AG10803 (cell line): Measurements from ENCODE around the gene TRPM3.
"Not testable (repeated sequence)": the region's sequence is repeated elsewhere in the genome, so short reads cannot be mapped to it uniquely, and the experiment has no call there.

Experiments
- DNase-seq: peaks from one replicate; pipeline ENCODE4 v3.0.0; 2010; ENCODE audit warnings: low read depth
- H3K4me3 ChIP-seq: 2 replicates; pipeline ENCODE4 v1.5.1; 2011; ENCODE audit warnings: mild to moderate bottlenecking, low read length, control low read depth
- CTCF ChIP-seq: conservative IDR thresholded peaks from 2 replicates; pipeline ENCODE4 v1.5.1; 2011; ENCODE audit warnings: mild to moderate bottlenecking, low read length, control low read depth, inconsistent platforms

Gene TRPM3

GRCh38 chr9:70656281-70656680 is 465.1 kb downstream of the TRPM3 start:
- no peak for DNase-seq
- H3K4me3 ChIP-seq: no peak overlapping the region
- TF ChIP-seq CTCF: no peak

DNA sequence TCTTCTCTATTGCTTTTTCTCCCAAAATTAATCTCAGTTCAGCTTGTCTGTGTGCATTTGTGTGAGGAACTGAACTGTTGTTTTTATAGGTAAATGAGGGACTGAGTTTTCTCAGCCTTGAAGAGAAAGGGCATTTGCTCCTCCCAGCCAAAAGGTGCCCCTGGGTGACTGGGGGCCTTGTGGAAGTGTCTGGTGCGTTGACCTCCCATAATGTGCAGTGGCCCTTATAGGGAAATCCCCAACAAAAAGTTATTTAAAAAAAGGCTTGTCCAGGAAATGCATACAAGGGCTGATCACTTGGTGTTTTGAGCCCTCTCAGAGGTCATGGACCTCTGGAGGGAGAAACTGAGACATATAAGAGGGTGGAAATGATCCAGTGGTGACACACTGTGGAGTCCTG is 467.3 kb downstream of the TRPM3 start:
- no peak overlapping the region for H3K4me3 ChIP-seq
- TF ChIP-seq CTCF: no peak
- no peak for DNase-seq

DNA sequence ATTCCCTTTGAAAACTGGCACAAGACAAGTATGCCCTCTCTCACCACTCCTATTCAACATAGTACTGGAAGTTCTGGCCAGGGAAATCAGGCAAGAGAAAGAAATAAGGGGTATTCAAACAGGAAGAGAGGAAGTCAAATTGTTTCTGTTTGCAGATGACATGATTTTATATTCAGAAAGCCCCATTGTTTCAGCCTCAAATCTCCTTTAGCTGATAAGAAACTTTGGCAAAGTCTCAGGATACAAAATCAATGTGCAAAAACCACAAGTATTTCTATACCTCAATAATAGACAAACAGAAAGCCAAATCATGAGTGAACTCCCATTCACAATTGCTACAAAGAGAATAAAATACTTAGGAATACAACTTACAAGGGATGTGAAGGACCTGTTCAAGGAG is 476.8 kb downstream of the TRPM3 start:
- DNase-seq, H3K4me3 ChIP-seq: not testable (repeated sequence)

DNA sequence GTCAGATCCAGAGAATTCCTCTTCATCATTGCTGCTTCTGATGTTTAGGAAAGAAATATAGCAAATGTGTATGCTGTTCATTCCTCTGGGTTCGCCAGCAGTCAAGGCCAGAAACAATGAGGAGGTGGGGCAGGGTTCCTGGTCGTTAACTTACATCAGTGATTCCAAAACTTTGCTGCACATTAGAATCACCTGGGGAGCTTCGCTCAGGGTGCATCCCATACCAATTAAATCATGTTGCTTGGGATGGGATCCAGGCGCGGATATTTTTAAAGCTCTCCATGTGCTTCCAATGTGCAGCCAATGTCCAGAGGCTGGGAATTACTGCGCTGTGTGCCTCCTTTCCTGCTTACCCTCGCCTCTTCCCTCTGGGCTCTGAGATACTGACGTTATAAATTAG is 479.1 kb downstream of the TRPM3 start:
- no peak for DNase-seq
- no peak overlapping the region for H3K4me3 ChIP-seq
- no peak for TF ChIP-seq CTCF

- no peak for TF ChIP-seq CTCF
- DNase-seq: no peak
These were observed 479.8 kb downstream of the TRPM3 start for GRCh38 chr9:70641631-70642030.

DNA sequence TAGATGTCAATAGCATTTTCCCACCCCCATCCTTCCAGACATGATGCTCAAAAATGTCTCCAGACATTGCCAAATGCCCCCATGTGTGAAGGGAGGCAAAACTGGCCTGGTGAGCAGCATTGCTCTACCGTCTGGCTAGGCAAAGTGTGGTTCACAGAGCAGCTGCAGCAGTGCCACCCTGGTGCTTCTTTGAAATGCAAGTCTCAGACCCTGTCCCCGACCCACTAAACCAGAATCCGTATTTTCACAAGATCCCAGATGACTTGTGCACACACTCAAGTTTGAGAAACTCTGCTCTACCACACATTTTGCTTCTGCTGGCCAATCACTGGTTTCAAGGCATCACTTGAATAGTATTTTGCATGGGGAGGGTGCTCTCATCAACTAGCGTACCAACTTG is 480.4 kb downstream of the TRPM3 start:
- no peak for DNase-seq
- H3K4me3 ChIP-seq: no peak overlapping the region
- TF ChIP-seq CTCF: no peak

More at GRCh38 chr9:70641631-70642030, 479.8 kb downstream of the TRPM3 start:
- H3K4me3 ChIP-seq: no peak overlapping the region

- peak; percentile 69 for DNase-seq
- no peak overlapping the region for H3K4me3 ChIP-seq
- TF ChIP-seq CTCF: peak; percentile 74
These were observed 481.3 kb downstream of the TRPM3 start for GRCh38 chr9:70639853-70640814.
